Activated T-cell treated with anti-CD3 and anti-CD28 coated beads, Interleukin-2, amount 50 U/mL, for 24 hours (primary cell): ENCODE measurements around the gene HPSE2.
A peak's percentile ranks its signal among the peaks of the same experiment; 100 is the strongest.

Experiments used
- DNase-seq: peaks from one replicate; pipeline ENCODE4 v3.0.0-alpha.2; 2020
- H3K27ac Mint-ChIP-seq: 2 replicates; pipeline ENCODE4 v1.8.0; 2020; ENCODE audit warnings: mild to moderate bottlenecking, mixed read lengths
- H3K27me3 Mint-ChIP-seq: 2 replicates; pipeline ENCODE4 v1.8.0; 2020; ENCODE audit warnings: mixed read lengths
- H3K36me3 Mint-ChIP-seq: 2 replicates; pipeline ENCODE4 v1.8.0; 2020; ENCODE audit warnings: low read depth, mixed read lengths
- H3K4me1 Mint-ChIP-seq: 2 replicates; pipeline ENCODE4 v1.8.0; 2020; ENCODE audit warnings: low read depth, mixed read lengths
- H3K4me3 Mint-ChIP-seq: 2 replicates; pipeline ENCODE4 v1.8.0; 2020; ENCODE audit warnings: mild to moderate bottlenecking, moderate library complexity, mixed read lengths
- H3K9me3 Mint-ChIP-seq: 2 replicates; pipeline ENCODE4 v1.8.0; 2020; ENCODE audit warnings: mixed read lengths

The HPSE2 gene

DNA sequence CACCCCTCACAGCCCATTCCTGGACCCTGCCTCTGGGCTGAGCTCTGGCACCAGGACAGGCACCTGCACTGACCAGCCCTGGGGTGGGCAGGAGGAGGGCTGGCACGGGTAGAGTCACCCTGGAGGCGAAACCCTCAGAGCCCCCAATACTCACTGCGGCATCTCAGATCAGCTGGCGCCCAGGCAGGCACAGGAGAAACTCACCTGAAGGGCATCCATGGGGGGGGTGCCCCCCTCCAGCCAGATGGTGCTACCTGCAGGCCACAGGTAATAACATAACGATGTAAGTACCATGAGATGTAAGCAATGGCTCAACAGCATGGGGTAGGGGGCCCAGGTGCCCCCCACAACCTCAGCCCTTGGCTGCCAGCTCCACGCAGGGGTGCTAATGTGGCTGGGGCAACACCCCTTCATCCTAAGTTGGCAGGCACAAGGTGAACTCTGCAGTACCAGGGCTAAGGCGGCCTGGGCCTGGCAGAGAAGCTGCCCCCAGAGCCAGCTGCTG lies 808.6 kb downstream of the HPSE2 start:
- Mint-ChIP-seq H3K27me3 (no peaks in the 10 kb centered on the region), H3K36me3 (peaks cover 84% of the 10 kb centered on the region), H3K4me1 (no peaks in the 10 kb centered on the region), H3K9me3 (no peaks in the 10 kb centered on the region), H3K4me3 (no peak overlapping the region), H3K27ac (no peak overlapping the region)
- DNase-seq: no peak

GRCh38 chr10:98425511-98426352 lies 809.9 kb downstream of the HPSE2 start:
- Mint-ChIP-seq H3K27ac (no peak overlapping the region), H3K4me3 (no peak overlapping the region), H3K4me1 (no peaks in the 10 kb centered on the region), H3K27me3 (no peaks in the 10 kb centered on the region), H3K9me3 (no peaks in the 10 kb centered on the region), H3K36me3 (peaks cover 81% of the 10 kb centered on the region)
- peak; percentile 64 for DNase-seq

GRCh38 chr10:98424295-98425254 lies 811.1 kb downstream of the HPSE2 start:
- Mint-ChIP-seq H3K9me3 (no peaks in the 10 kb centered on the region), H3K36me3 (peaks cover 77% of the 10 kb centered on the region), H3K27me3 (no peaks in the 10 kb centered on the region), H3K4me1 (no peaks in the 10 kb centered on the region), H3K4me3 (no peak overlapping the region), H3K27ac (no peak overlapping the region)
- DNase-seq: no peak

DNA sequence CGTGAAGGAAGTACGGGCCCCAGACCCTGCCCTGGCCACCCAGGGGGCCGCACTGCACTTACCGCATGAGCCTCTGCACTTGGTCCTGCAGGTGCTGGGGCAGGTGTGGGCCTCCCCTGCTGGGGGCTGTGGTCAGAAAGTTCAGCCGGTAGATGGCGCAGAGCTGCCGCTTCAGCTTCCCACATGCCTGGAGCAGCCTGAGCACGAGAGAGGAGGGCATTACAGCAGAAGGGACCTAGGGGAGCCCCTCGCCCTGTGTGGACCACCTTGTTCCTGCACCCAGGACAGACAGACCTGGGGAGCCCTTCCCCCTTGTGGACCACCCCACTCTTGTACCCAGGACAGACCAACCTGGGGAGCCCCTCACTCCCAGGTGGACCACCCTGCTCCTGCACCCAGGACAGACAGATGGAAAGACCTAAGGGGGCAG lies 811.9 kb downstream of the HPSE2 start:
- no peak for DNase-seq
- Mint-ChIP-seq H3K27ac (no peak overlapping the region), H3K27me3 (no peaks in the 10 kb centered on the region), H3K4me3 (no peak overlapping the region), H3K4me1 (no peaks in the 10 kb centered on the region), H3K36me3 (peaks cover 82% of the 10 kb centered on the region), H3K9me3 (no peaks in the 10 kb centered on the region)

GRCh38 chr10:98422182-98422581 lies 813.5 kb downstream of the HPSE2 start:
- H3K9me3 Mint-ChIP-seq: no peaks in the 10 kb centered on the region
- H3K4me1 Mint-ChIP-seq: no peaks in the 10 kb centered on the region
- H3K27ac Mint-ChIP-seq: peak overlapping the region; percentile 72
- H3K4me3 Mint-ChIP-seq: no peak overlapping the region
- H3K36me3 Mint-ChIP-seq: peaks cover 82% of the 10 kb centered on the region
- no peak for DNase-seq
- H3K27me3 Mint-ChIP-seq: no peaks in the 10 kb centered on the region

DNA sequence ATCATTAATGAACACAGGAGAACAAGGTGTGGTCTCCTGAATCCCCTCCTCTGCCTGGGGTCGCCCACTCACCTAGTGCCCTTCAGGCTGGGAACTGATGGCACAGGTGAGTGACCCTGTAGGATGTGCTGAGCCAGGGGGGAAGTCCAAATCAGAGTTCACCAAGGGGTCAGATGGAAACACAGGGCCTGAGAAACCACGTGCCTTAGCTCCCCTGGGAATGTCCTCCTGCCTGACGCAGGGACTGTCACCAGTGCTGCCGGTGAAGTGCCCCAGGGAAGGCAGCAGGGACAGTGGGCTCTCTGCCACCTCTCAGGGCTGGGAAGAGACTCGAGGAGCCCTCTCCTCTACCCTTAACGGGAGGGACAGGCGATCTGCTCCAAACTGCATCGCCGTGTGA lies 814.9 kb downstream of the HPSE2 start:
- Mint-ChIP-seq H3K9me3 (no peaks in the 10 kb centered on the region), H3K4me3 (no peak overlapping the region), H3K27ac (peak overlapping the region; percentile 47), H3K4me1 (peaks cover under 1% of the 10 kb centered on the region), H3K36me3 (peaks cover 86% of the 10 kb centered on the region), H3K27me3 (no peaks in the 10 kb centered on the region)
- no peak for DNase-seq

DNA sequence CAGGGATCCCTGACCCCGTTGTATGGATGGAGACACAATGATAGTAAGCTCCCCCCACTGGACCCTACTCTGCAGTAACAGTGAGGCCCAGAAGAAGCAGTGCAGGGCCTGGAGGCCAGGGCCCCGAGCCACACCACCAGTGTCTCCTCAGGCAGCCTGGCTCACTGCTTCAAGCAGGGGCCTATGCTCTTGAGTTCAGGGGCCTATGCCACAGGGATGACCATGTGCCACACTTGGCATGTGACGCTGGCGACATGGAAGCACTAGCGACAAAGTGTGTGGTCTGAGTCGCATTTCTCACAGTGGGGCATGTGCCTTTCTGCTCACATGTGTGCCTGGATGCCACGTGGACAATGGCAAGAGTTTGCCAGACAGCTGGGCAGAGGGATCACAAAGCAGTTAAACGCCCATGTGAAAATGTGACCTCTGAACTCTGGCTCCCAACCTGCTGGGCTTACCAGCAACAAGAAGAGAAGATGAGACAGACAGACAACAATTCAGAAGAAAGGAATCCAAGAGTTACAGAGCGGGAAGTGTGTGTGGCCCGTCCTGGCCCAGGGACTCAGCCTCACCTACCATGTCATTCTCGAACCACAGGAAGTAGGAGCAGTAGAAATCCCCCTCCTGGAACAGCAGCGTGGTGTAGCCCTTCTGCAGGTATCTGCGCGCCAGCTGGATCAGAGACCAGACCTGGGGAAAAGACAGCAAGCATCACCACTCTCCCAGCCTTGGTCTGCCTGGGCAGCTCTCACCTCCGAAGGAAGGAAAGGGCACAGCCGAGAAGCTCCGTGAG lies 816.0 kb downstream of the HPSE2 start:
- Mint-ChIP-seq H3K27me3 (no peaks in the 10 kb centered on the region), H3K4me3 (no peak overlapping the region), H3K27ac (peak overlapping the region; percentile 19), H3K36me3 (peaks cover 76% of the 10 kb centered on the region), H3K9me3 (no peaks in the 10 kb centered on the region), H3K4me1 (peaks cover 12% of the 10 kb centered on the region)
- no peak for DNase-seq

- H3K36me3 Mint-ChIP-seq: peaks cover 69% of the 10 kb centered on the region
Observed at GRCh38 chr10:98418665-98419468, 816.8 kb downstream of the HPSE2 start.

DNA sequence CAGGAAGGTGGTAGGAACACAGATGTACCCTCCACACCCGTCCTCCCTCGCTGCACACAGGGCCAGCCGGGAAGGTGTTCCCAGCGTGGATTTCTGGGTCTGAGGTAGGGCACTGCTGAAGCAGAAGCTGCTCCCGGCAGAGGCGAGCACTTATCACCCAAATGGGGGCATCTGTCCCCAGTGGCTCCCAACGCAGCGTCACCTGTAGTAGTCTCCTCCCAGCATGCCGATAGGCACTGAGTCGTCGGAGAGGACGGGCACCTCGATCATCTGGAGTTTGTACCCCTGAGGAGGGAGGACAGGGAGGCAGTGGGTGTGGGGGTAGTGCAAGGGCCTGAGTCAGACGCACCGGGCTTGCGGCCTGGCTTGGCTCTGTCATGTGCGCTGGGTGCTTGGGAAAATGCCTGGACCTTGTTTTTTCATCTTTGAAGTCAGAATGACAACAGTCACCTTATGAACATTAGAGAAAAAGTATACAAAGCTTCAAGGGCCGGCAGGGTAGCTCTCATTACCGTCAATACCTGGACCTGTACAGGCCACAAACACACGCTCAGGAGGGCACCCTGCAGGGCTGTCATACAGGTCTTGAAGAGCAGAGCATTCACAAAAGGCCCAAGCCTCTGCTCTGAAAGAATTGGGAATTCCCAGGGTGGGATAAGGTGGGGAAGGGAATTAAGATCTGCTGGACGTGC lies 817.5 kb downstream of the HPSE2 start:
- no peaks in the 10 kb centered on the region for H3K9me3 Mint-ChIP-seq
- no peak overlapping the region for H3K4me3 Mint-ChIP-seq
- H3K36me3 Mint-ChIP-seq: peaks cover 62% of the 10 kb centered on the region
- peaks cover 21% of the 10 kb centered on the region for H3K4me1 Mint-ChIP-seq
- DNase-seq: no peak
- H3K27me3 Mint-ChIP-seq: no peaks in the 10 kb centered on the region
- no peak overlapping the region for H3K27ac Mint-ChIP-seq

More at GRCh38 chr10:98418665-98419468, 816.8 kb downstream of the HPSE2 start:
- Mint-ChIP-seq H3K9me3 (no peaks in the 10 kb centered on the region), H3K4me3 (no peak overlapping the region), H3K4me1 (peaks cover 19% of the 10 kb centered on the region), H3K27ac (peak overlapping the region; percentile 8), H3K27me3 (no peaks in the 10 kb centered on the region)
- DNase-seq: no peak

GRCh38 chr10:98417481-98417959 lies 818.1 kb downstream of the HPSE2 start:
- DNase-seq: no peak
- no peak overlapping the region for H3K27ac Mint-ChIP-seq
- no peaks in the 10 kb centered on the region for H3K9me3 Mint-ChIP-seq
- H3K36me3 Mint-ChIP-seq: peaks cover 57% of the 10 kb centered on the region
- H3K4me1 Mint-ChIP-seq: peaks cover 22% of the 10 kb centered on the region
- H3K4me3 Mint-ChIP-seq: no peak overlapping the region
- no peaks in the 10 kb centered on the region for H3K27me3 Mint-ChIP-seq

- Mint-ChIP-seq H3K36me3 (peaks cover 55% of the 10 kb centered on the region), H3K27ac (peak overlapping the region; percentile 9), H3K4me1 (peaks cover 22% of the 10 kb centered on the region), H3K27me3 (no peaks in the 10 kb centered on the region), H3K4me3 (no peak overlapping the region), H3K9me3 (no peaks in the 10 kb centered on the region)
- no peak for DNase-seq
Observed at GRCh38 chr10:98416606-98417388, 818.9 kb downstream of the HPSE2 start.

GRCh38 chr10:98415731-98416119 lies 819.9 kb downstream of the HPSE2 start:
- no peak for DNase-seq
- Mint-ChIP-seq H3K4me3 (no peak overlapping the region), H3K9me3 (no peaks in the 10 kb centered on the region), H3K27me3 (no peaks in the 10 kb centered on the region), H3K36me3 (peaks cover 45% of the 10 kb centered on the region), H3K4me1 (peaks cover 22% of the 10 kb centered on the region), H3K27ac (peak overlapping the region; percentile 94)
